NCI-H524 (cell line): Measurements from ENCODE around the gene TTLL6.

Source experiments
- DNase-seq, 2 experiments: peaks; one replicate each; lab custom pipeline; 2025; lab: John Stamatoyannopoulos, UW

Gene TTLL6

DNA sequence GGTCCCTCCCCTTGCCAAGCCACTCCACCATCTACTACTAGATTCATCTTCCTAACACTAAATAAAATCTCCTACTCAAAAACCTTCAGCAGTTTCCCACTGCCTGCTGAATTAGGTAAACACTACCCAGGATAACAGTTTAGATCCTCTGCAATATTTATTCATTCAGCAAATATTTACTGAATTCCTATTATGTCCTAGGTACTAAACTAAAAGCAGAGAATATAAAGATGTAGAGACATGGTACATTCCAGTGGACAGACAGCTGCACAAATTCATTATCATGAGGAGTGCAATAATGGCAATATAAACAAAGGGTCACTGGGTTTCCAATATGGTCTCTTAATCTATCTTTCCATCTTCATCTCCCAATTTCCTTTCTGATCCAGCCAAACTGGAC, 57.7 kb downstream of the TTLL6 start:
- DNase-seq: no peak

GRCh38 chr17:48757524-48757961, 59.5 kb downstream of the TTLL6 start:
- no peak for DNase-seq

DNA sequence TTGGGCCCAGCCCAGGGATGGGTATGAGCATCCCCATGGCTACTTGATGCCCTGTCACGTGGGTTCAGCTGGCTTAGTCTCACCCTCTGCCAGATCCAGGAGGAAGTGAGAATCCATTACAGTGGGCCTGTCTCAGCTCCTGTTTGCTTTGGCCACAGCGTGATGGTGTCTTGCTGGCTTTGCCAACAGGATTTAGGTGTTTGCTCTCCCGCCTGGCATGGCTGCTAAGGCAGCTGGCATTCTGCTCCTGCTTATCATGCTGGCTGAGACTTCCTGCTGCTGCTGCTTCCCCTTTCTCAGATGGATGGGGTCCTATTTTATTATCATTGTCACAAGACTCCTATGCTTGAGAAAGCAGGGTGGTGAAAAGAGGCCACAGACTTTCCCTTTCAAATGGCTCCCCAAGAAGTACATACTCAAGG, 60.2 kb downstream of the TTLL6 start:
- no peak for DNase-seq

- DNase-seq: no peak
Measured at GRCh38 chr17:48755356-48755755, 61.7 kb downstream of the TTLL6 start.

- DNase-seq: no peak
Measured at GRCh38 chr17:48754500-48755261, 62.3 kb downstream of the TTLL6 start.

DNA sequence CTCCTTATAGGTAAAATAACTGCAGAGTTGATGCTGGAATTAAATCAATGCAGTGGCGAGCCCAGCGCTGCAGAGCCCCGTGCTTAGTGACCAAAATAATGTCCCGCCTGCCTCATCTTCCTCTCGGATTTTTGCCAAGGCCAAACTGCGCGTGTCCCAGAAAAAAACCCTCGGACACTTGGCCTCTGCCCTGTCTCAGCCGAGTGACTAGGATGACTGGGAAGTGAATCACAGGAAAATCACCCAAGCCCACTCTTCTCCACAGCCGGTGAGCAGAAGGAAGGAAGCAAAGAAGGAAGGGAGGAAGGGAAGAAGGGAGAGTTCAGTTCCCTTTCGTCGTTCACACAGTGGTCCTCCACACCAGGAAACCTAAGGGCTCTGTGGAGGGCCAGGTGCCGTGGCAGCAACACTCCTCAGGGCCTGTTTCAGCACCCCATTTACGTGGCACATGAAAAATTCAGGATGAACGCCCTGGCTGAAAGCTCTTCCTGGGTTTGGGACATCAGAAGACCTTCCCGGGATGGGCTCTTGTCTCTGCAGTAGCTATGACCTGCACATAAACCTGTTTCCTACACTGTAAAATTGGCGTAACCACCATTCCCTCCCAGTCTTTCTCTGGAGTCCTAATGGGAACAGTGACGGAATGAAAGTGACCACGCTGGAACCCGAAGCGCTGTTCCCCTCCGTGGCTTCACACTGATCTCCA, 63.1 kb downstream of the TTLL6 start:
- DNase-seq: no peak

DNA sequence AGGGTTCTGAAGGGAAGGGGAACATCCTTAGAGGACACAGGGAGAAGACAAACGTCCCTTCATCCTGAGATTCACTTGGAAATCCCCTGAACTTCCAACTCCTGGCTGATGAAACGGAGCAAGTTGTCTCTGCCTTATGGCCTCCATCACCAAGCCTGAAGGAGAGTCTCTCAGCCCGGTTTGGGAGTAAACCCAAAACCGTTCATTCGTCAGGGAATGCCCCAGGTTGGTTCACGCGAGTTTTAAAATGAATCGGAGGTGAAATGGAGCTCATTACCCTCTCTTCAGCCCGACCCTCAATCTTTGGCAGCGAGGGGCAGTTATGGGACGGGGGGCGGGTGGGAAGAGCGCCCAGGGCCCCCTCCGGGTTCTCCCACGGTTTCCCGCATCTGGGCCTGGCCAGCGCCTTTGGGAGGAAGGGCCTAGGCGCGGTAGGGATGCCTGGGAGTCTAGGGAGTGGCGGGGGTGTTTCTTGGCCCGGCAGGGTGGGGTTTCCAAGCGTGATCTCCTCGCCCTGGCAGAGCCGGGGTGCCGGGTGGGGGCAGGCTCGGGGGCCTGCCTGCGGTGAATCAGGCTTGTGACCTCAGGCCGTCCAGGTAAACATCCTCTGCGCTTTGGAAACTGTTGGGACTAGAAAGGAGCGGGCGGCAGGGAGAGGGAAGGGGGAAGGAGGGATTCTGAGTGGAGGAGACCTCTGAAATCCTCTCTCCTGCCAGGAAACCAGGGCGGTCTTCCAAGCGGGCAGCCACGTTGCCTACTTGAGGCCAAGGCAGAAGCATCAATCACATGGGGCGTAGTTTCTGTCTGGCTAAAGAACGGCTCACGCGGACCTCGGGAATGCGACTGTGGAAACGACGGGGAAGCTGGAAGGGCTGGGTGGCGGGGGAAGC, 64.4 kb downstream of the TTLL6 start:
- no peak for DNase-seq

GRCh38 chr17:48751733-48752398, 65.2 kb downstream of the TTLL6 start:
- no peak for DNase-seq

- peak in 1 of 2 experiments; percentile 41 for DNase-seq
Measured at GRCh38 chr17:48751172-48751571, 65.9 kb downstream of the TTLL6 start.

DNA sequence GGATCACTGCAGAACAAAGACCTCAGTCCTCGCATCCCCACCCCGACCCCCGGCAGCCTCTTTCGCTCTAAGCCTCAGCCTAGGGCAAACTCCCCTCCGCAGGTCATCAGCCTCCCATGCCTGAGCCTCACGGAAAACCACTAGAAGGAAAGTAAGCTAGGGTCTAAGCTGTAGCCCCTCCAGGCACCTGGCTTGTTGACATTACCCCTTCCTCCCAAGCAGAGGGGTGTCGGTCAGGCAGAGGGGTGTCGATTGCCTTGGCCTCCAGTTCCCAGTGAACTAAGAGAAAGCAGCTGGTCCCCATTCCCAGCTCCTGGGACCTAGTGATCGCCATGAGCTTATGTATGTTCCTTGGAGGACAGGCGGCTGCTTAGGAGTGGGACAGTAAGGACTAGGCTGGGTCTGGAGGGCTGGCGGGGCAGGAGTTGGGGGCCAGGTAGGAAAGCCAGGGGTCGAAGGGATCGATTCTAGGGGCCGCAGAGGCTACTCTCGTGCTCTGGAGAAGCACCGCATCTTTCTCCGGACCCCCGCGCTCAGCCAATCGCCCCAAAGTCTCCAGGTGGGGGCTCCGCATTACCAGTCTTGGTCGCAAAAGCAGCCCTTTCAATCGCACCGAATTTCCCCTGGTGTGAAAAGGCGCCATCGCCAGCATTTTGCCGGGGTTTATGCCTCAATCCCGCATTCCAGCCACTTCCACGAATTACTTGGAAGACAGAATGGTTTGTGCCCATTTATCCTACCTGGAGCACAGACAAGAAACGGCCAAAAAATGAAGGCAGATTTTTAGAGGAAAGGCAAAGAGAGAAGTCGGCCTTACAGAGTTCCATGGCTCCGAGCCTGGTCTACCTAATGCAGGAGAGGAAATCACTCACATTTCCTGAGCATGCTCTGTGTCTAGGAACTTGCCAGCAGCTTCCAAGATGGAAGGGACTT, 67.1 kb downstream of the TTLL6 start:
- no peak for DNase-seq

DNA sequence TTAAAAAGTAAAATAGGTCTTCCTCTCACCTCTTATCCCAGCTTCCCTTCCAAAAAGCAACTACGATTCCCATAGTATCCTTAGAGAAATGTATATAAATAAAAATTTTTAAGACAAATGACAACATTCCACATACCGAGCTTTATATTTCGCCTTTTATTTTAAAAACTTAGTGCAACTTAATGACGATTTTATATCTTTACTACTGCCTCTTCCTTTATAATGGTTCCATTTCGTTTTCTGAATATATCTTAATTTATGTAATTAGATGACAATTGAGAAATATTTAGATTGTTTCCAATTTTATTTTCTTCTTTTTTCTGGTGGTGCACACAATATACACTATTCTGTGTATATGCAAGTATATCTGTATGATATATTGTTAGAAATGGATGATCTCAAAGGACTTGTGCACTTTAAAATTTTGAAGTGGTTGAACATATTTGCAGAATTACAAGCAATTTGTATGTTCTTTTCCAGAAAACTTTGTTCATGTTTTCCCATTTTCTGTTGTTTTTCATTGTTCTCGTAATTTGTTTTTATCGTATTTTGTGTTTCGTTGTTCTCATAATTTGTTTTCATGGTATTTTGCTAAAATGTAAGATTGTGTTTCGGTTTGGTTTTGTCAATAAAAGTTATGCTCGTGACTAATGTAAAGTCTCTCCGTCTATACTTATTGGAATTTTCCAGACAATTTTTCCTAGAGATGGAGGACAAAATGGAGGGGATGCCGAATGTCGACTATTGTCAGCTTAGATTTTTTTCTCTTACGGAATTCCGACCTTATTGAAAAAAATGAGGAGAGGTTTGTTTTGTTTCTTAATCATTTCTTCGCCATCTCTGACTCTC, 68.1 kb downstream of the TTLL6 start:
- DNase-seq: no peak

DNA sequence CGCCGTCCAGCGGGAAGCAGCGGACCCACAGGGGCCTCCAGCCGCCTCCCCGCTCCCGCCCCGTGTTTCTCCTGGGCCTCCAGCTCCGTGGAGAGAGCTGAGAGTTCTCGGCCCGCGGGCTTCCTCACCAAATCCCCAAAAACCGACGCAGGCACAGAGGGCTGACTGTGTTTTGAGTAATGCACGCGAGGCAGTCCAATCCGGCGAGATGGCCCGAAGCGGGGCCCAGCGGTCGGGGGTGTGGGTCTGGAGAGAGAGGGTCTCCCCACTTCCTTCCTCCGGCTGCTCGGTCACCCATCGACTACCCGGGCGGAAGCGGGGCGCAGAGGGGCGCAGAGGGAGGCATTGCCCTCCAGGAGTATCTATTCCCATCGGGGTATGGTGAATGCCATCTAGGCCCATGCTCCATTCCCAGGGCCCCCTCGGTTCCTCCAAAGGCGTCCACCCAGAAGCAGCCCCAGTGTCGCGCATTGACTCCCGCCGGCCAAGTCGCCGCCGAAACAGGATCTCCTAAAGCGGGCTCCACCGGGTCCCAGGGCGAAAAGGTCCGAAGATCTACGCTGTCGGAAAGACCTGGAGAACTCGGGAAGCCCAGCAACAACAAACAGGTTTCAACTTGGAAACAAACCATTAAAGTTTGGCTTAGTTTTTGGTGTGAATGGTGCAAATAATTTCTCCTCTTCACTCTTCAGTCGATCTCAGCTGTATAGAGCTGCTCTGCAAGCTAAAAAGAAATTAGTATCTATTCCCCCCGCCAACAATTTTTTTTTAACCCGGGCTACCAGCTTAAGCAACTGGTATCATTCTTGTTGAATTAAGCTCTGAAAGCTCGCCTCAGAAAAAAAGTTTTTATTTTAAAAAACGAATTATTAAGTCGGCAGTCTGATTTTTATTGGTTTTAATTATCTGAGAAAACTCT, 69.3 kb downstream of the TTLL6 start:
- no peak for DNase-seq

GRCh38 chr17:48746916-48747444, 70.0 kb downstream of the TTLL6 start:
- DNase-seq: no peak

- DNase-seq: no peak
Measured at GRCh38 chr17:48745381-48746275, 71.4 kb downstream of the TTLL6 start.

GRCh38 chr17:48740537-48740936, 76.5 kb downstream of the TTLL6 start:
- no peak for DNase-seq

GRCh38 chr17:48738803-48739526, 78.1 kb downstream of the TTLL6 start:
- no peak for DNase-seq

DNA sequence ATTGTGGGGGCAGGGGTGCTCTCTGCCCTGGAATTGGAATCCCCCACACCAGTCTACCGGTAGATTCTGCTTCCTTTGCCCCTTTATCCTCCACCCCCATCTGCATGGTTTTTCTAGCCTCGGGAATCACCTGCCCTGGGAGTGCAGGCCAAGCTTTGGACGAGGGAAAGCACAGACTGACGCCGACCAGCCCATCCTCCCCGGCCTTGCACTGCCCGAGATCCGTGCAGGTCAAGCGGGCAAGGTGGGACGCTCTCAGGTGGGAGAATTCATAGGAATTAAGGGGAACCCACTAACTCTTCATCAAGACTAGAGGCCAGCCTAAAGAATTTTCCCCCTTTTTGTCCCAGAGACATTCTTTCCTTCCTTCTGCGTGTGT, 78.6 kb downstream of the TTLL6 start:
- no peak for DNase-seq
